Natural killer cell (primary cell): ENCODE data around the gene RAB3C. TPM values are rescaled to one million over a fixed set of nuclear protein-coding genes. Genes with fewer than 3 reads are reported as not detected.

Source experiments
- ATAC-seq, 3 donors: fragments of 150-1000 bp in 2 of 3; fragments of 200-7000 bp in 1 of 3; cut with Tn5 transposase; 1 replicate in 1 of 3; 2 replicates in 2 of 3; pipeline ENCODE4 v1.10.0; 2021; ENCODE audit warnings: mild to moderate bottlenecking in 2 of 3, moderate library complexity in 2 of 3
- DNase-seq, 2 donors: peaks; one replicate each; pipeline versions ENCODE4 v3.0.0 to v3.0.0-alpha.2; 2013 to 2021; ENCODE audit warnings: mixed read lengths in 1 of 2
- H3K27ac ChIP-seq: one replicate; pipeline ENCODE4 v1.5.1; 2013; ENCODE audit warnings: mild to moderate bottlenecking, low read length
- H3K27me3 ChIP-seq: one replicate; pipeline ENCODE4 v1.6.1; 2013; ENCODE audit warnings: low read length; ENCODE audit not compliant: control insufficient read depth, insufficient read depth
- H3K36me3 ChIP-seq: one replicate; pipeline ENCODE4 v1.6.1; 2013; ENCODE audit warnings: low read length; ENCODE audit not compliant: control insufficient read depth, insufficient read depth
- H3K4me1 ChIP-seq: one replicate; pipeline ENCODE4 v1.6.1; 2013; ENCODE audit warnings: low read length; ENCODE audit not compliant: control insufficient read depth, insufficient read depth
- H3K4me3 ChIP-seq: one replicate; pipeline ENCODE4 v1.5.1; 2013; ENCODE audit warnings: low read length
- H3K9me3 ChIP-seq: one replicate; pipeline ENCODE4 v1.6.1; 2013; ENCODE audit warnings: low read length; ENCODE audit not compliant: control insufficient read depth, insufficient read depth
- H3K27ac Mint-ChIP-seq, 2 donors: one replicate each; pipeline ENCODE4 v1.8.0; 2022; ENCODE audit warnings: mild to moderate bottlenecking in 2 of 2, mixed read lengths in 2 of 2, moderate library complexity in 1 of 2
- H3K27me3 Mint-ChIP-seq, 2 donors: one replicate each; pipeline ENCODE4 v1.8.0; 2022; ENCODE audit warnings: low read depth in 2 of 2, mixed read lengths in 2 of 2
- H3K36me3 Mint-ChIP-seq: one replicate; pipeline ENCODE4 v1.8.0; 2022; ENCODE audit warnings: mixed read lengths
- H3K4me1 Mint-ChIP-seq, 2 donors: one replicate each; pipeline ENCODE4 v1.8.0; 2022; ENCODE audit warnings: mixed read lengths in 2 of 2
- H3K4me3 Mint-ChIP-seq: one replicate; pipeline ENCODE4 v1.8.0; 2022; ENCODE audit warnings: mild to moderate bottlenecking, moderate library complexity, mixed read lengths
- H3K9me3 Mint-ChIP-seq, 2 donors: one replicate each; pipeline ENCODE4 v1.8.0; 2022; ENCODE audit warnings: mixed read lengths in 2 of 2
- CTCF ChIP-seq: fragments of 200-600 bp; IDR thresholded peaks from one replicate; pipeline ENCODE4 v1.8.0; 2022; ENCODE audit warnings: antibody characterized with exemption
- WGBS: methylation state at CpG from one replicate; pipeline ENCODE4 v1.1.7; 2013; ENCODE audit warnings: missing lambda C conversion rate; ENCODE audit not compliant: insufficient coverage; 5-methylcytosine and 5-hydroxymethylcytosine counted together
- intact Hi-C: fragments of 100-400 bp; cut with micrococcal nuclease; formaldehyde crosslinking; loops from one replicate; pipeline ENCODE4 v1.14.2; 2022
- total RNA-seq, 4 donors: library from RNA; stranded (reverse); fragments of 120-200 nt in 1 of 4; gene quantifications; one replicate each; pipeline versions ENCODE4 v1.2.3 to v1.2.4, GENCODE V29; 2013 to 2022

RAB3C gene
- total RNA-seq, 3 donors from 2014 or later (not counting 1 experiment from before 2014, with no cell fraction given), result 0.05 TPM; not detected in 2

- ATAC-seq, result no peak
Measured at GRCh38 chr5:58828258-58828657, 245.4 kb downstream of the RAB3C start.

GRCh38 chr5:58834242-58835225, 251.7 kb downstream of the RAB3C start:
- DNase-seq (no peak), ATAC-seq (no peak)
- H3K36me3 Mint-ChIP-seq, result peaks cover under 1% of the 10 kb centered on the region
- H3K9me3 Mint-ChIP-seq, result peaks cover 0 to 3% of the 10 kb centered on the region in 2 donors
- intact Hi-C loops, result no loop called here
- no peaks in the 10 kb centered on the region for H3K4me1 ChIP-seq
- TF ChIP-seq CTCF, result no peak
- peaks cover 0 to 3% of the 10 kb centered on the region in 2 donors for H3K27me3 Mint-ChIP-seq
- H3K4me1 Mint-ChIP-seq, result no peaks in the 10 kb centered on the region
- H3K9me3 ChIP-seq, result no peaks in the 10 kb centered on the region
- H3K27ac ChIP-seq, result no peak overlapping the region
- no peak overlapping the region for H3K27ac Mint-ChIP-seq
- H3K36me3 ChIP-seq, result no peaks in the 10 kb centered on the region
- no peak overlapping the region for H3K4me3 ChIP-seq
- no peaks in the 10 kb centered on the region for H3K27me3 ChIP-seq
- no peak overlapping the region for H3K4me3 Mint-ChIP-seq

More at GRCh38 chr5:58828258-58828657, 245.4 kb downstream of the RAB3C start:
- Mint-ChIP-seq H3K36me3 (no peaks in the 10 kb centered on the region), H3K4me1 (no peaks in the 10 kb centered on the region), H3K4me3 (no peak overlapping the region), H3K27ac (no peak overlapping the region), H3K9me3 (no peaks in the 10 kb centered on the region), H3K27me3 (peaks cover 0 to 7% of the 10 kb centered on the region in 2 donors)
- no peak for DNase-seq
- H3K27me3 ChIP-seq, result no peaks in the 10 kb centered on the region
- TF ChIP-seq CTCF, result no peak
- no peak overlapping the region for H3K4me3 ChIP-seq
- H3K27ac ChIP-seq, result no peak overlapping the region
- no peaks in the 10 kb centered on the region for H3K9me3 ChIP-seq
- intact Hi-C loops, result no loop called here
- no peaks in the 10 kb centered on the region for H3K4me1 ChIP-seq
- no peaks in the 10 kb centered on the region for H3K36me3 ChIP-seq
- WGBS, result 96% methylated on average over 4 of the region's 4 CpGs

GRCh38 chr5:58836351-58836750, 253.5 kb downstream of the RAB3C start:
- Histone ChIP-seq H3K36me3 (no peaks in the 10 kb centered on the region), H3K27ac (no peak overlapping the region), H3K9me3 (no peaks in the 10 kb centered on the region), H3K4me3 (no peak overlapping the region), H3K27me3 (no peaks in the 10 kb centered on the region), H3K4me1 (no peaks in the 10 kb centered on the region)
- no peak overlapping the region for H3K4me3 Mint-ChIP-seq
- intact Hi-C loops, result no loop called here
- ATAC-seq (no peak), DNase-seq (no peak)
- H3K36me3 Mint-ChIP-seq, result peaks cover 12% of the 10 kb centered on the region
- H3K27me3 Mint-ChIP-seq, result peaks cover 0 to 3% of the 10 kb centered on the region in 2 donors
- peaks cover 0 to 3% of the 10 kb centered on the region in 2 donors for H3K9me3 Mint-ChIP-seq
- no peaks in the 10 kb centered on the region for H3K4me1 Mint-ChIP-seq
- no peak for TF ChIP-seq CTCF
- WGBS, result no CpG with 5 or more reads among the region's 3 CpGs
- no peak overlapping the region for H3K27ac Mint-ChIP-seq
